GM06990 (cell line): ENCODE results near the gene MAP3K1.

Experiments used
- DNase-seq: peaks from one replicate; pipeline ENCODE4 v3.0.0-alpha.2; 2011; ENCODE audit not compliant: insufficient read length; ENCODE audit errors: extremely low read depth
- H3K27me3 ChIP-seq: replicated peaks from 2 replicates; pipeline ENCODE4 v1.6.0; 2011; ENCODE audit warnings: low read length; ENCODE audit not compliant: control insufficient read depth, insufficient read depth
- H3K36me3 ChIP-seq: 2 replicates; pipeline ENCODE4 v1.5.1; 2011; ENCODE audit warnings: low read length; ENCODE audit not compliant: control insufficient read depth, insufficient read depth
- H3K4me3 ChIP-seq: replicated peaks from 2 replicates; pipeline ENCODE4 v1.5.1; 2011; ENCODE audit warnings: low read depth, mild to moderate bottlenecking, control low read depth, low read length
- CTCF ChIP-seq: IDR thresholded peaks from 2 replicates; pipeline ENCODE4 v1.5.1; 2011; ENCODE audit warnings: low read length, control low read depth, mild to moderate bottlenecking, inconsistent platforms; ENCODE audit not compliant: insufficient read depth, poor library complexity, severe bottlenecking

The MAP3K1 gene

GRCh38 chr5:56858777-56859442 lies 43.6 kb downstream of the MAP3K1 start:
- no peak for DNase-seq
- H3K27me3 ChIP-seq, result no peaks in the 10 kb centered on the region
- H3K36me3 ChIP-seq, result no peaks in the 10 kb centered on the region; the same call in 1 of the 2 replicates
- H3K4me3 ChIP-seq, result no peak overlapping the region
- TF ChIP-seq CTCF, result no peak

- no peak for DNase-seq
- H3K27me3 ChIP-seq, result no peaks in the 10 kb centered on the region
- no peaks in the 10 kb centered on the region; the same call in 1 of the 2 replicates for H3K36me3 ChIP-seq
- no peak for TF ChIP-seq CTCF
- no peak overlapping the region for H3K4me3 ChIP-seq
Observed at GRCh38 chr5:56861893-56862485, 46.6 kb downstream of the MAP3K1 start.

- no peak overlapping the region for H3K4me3 ChIP-seq
- no peak for TF ChIP-seq CTCF
- H3K36me3 ChIP-seq, result no peaks in the 10 kb centered on the region; the same call in 1 of the 2 replicates
- no peak for DNase-seq
- no peaks in the 10 kb centered on the region for H3K27me3 ChIP-seq
Observed at GRCh38 chr5:56862909-56863308, 47.6 kb downstream of the MAP3K1 start.

- TF ChIP-seq CTCF, result no peak
- H3K36me3 ChIP-seq, result no peaks in the 10 kb centered on the region
- DNase-seq, result no peak
Observed at GRCh38 chr5:56871777-56872176, 56.4 kb downstream of the MAP3K1 start.

GRCh38 chr5:56873056-56873455 lies 57.7 kb downstream of the MAP3K1 start:
- DNase-seq, result no peak
- no peak for TF ChIP-seq CTCF
- Histone ChIP-seq H3K27me3 (no peaks in the 10 kb centered on the region), H3K4me3 (no peak overlapping the region), H3K36me3 (no peaks in the 10 kb centered on the region)

More at GRCh38 chr5:56871777-56872176, 56.4 kb downstream of the MAP3K1 start:
- Histone ChIP-seq H3K27me3 (no peaks in the 10 kb centered on the region), H3K4me3 (no peak overlapping the region)

- Histone ChIP-seq H3K4me3 (no peak overlapping the region), H3K36me3 (no peaks in the 10 kb centered on the region; the same call in none of the 2 replicates), H3K27me3 (no peaks in the 10 kb centered on the region)
- no peak for DNase-seq
- no peak for TF ChIP-seq CTCF
Observed at GRCh38 chr5:56876327-56876726, 61.0 kb downstream of the MAP3K1 start.
